HepG2 (cell line): ENCODE measurements around the gene CTBP1. TPM values are rescaled to one million over a fixed set of nuclear protein-coding genes. Genes with fewer than 3 reads are reported as not detected.

Experiments used
- ATAC-seq: fragments of 200-7000 bp; cut with Tn5 transposase; 3 replicates; pipeline ENCODE4 v1.9.1; 2020; ENCODE audit warnings: mild to moderate bottlenecking, moderate library complexity
- BruUV-seq: library from RNA; stranded (reverse); fragments of 400-500 nt; replicated peaks from 2 replicates; lab custom pipeline; 2021; lab: Mats Ljungman, UMichigan
- CTCF ChIA-PET: fragments of 300-600 bp; formaldehyde crosslinking; extraction: SDS; loops from one replicate; lab custom pipeline; 2021; ENCODE audit warnings: low total read pairs, inconsistent platforms, low intra/inter-chr PET ratio; lab: Yijun Ruan, JAX
- POLR2A ChIA-PET: fragments of 350-600 bp; sonication (Branson Sonifier 250); formaldehyde crosslinking; loops from one replicate; lab custom pipeline; 2020; ENCODE audit warnings: antibody characterized with exemption, inconsistent platforms; lab: Yijun Ruan, JAX
- DNase-seq: peaks from one replicate; pipeline ENCODE4 v3.0.0-alpha.2; 2015; ENCODE audit warnings: low spot score
- FAIRE-seq: peaks from 3 replicates; lab custom pipeline; 2011; peaks lifted over from hg19 to GRCh38; lab: Jason Lieb, UNC
- H2AFZ ChIP-seq: one replicate; pipeline ENCODE4 v1.6.1; 2011; ENCODE audit warnings: low read length, inconsistent platforms
- H3K27ac ChIP-seq: fragments of 300-600 bp; 3 replicates; pipeline ENCODE4 v1.8.0; 2011; ENCODE audit warnings: mixed run types, mild to moderate bottlenecking, mixed read lengths, low read length, inconsistent platforms; ENCODE audit not compliant: insufficient read depth; ENCODE audit errors: extremely low read length
- H3K27me3 ChIP-seq, 2 experiments: fragments of 200-600 bp in 1 of 2; 2 replicates in 1 of 2; 3 replicates in 1 of 2; pipeline versions ENCODE4 v1.6.0 to v1.8.0; 2011; ENCODE audit warnings: low read length in 2 of 2, mild to moderate bottlenecking in 2 of 2, moderate library complexity in 2 of 2, inconsistent platforms in 1 of 2; ENCODE audit not compliant: insufficient read depth in 2 of 2, control insufficient read depth in 1 of 2
- H3K36me3 ChIP-seq, 2 experiments: fragments of 200-600 bp in 1 of 2; replicated peaks in 1 of 2; 2 replicates in 1 of 2; 3 replicates in 1 of 2; pipeline versions ENCODE4 v1.5.1 to v1.8.0; 2011; ENCODE audit warnings: low read length in 2 of 2, inconsistent platforms in 1 of 2; ENCODE audit not compliant: insufficient read depth in 2 of 2, control insufficient read depth in 1 of 2
- H3K4me1 ChIP-seq: 2 replicates; pipeline ENCODE4 v1.5.1; 2012; ENCODE audit warnings: low read length, inconsistent platforms; ENCODE audit not compliant: insufficient read depth
- H3K4me2 ChIP-seq: 2 replicates; pipeline ENCODE4 v1.6.0; 2011; ENCODE audit warnings: low read depth, low read length, inconsistent platforms
- H3K4me3 ChIP-seq, 3 experiments: fragments of 200-600 bp in 1 of 3; sonication (generic), shearing (Covaris generic) in 1 of 3; replicated peaks in 1 of 3; 2 replicates each; pipeline ENCODE4 v1.5.1; 2011 to 2016; ENCODE audit warnings: low read length in 3 of 3, inconsistent platforms in 2 of 3, low read depth in 2 of 3, mild to moderate bottlenecking in 2 of 3, control low read depth in 1 of 3, mixed read lengths in 1 of 3; ENCODE audit not compliant: insufficient read depth in 1 of 3
- H3K79me2 ChIP-seq: one replicate; pipeline ENCODE4 v1.6.1; 2011; ENCODE audit warnings: low read length, inconsistent platforms; ENCODE audit not compliant: insufficient read depth
- H3K9ac ChIP-seq: 2 replicates; pipeline ENCODE4 v1.6.0; 2011; ENCODE audit warnings: mild to moderate bottlenecking, low read depth, low read length, inconsistent platforms; ENCODE audit not compliant: insufficient read depth
- H3K9me3 ChIP-seq: 2 replicates; pipeline ENCODE4 v1.5.1; 2012; ENCODE audit warnings: mild to moderate bottlenecking, low read length
- H4K20me1 ChIP-seq: 2 replicates; pipeline ENCODE4 v1.6.0; 2011; ENCODE audit warnings: inconsistent platforms, mild to moderate bottlenecking, low read length, moderate library complexity; ENCODE audit not compliant: insufficient read depth
- ARID3A ChIP-seq: IDR thresholded peaks from 2 replicates; pipeline ENCODE4 v1.6.1; 2012; ENCODE audit warnings: low read depth, low read length, improper control_type of control experiment
- CHD4 ChIP-seq: fragments of 200-600 bp; sonication (generic); IDR thresholded peaks from 2 replicates; pipeline ENCODE4 v1.7.0; 2017; ENCODE audit warnings: mild to moderate bottlenecking, low read length, borderline replicate concordance
- JDP2 ChIP-seq: sonication (generic); formaldehyde crosslinking; IDR thresholded peaks from 2 replicates; pipeline ENCODE4 v1.8.1; 2022; ENCODE audit warnings: missing genetic modification reagents, borderline replicate concordance
- PAX8 ChIP-seq: sonication (generic); formaldehyde crosslinking; IDR thresholded peaks from 2 replicates; pipeline ENCODE4 v1.8.0; 2022; ENCODE audit warnings: mild to moderate bottlenecking, missing genetic modification reagents, borderline replicate concordance
- POGZ ChIP-seq: sonication (generic); formaldehyde crosslinking; IDR thresholded peaks from 2 replicates; pipeline ENCODE4 v1.4.0; 2020; ENCODE audit warnings: mild to moderate bottlenecking, missing genetic modification reagents
- SP140L ChIP-seq: sonication (generic); formaldehyde crosslinking; IDR thresholded peaks from 2 replicates; pipeline ENCODE4 v1.4.0; 2020; ENCODE audit warnings: missing genetic modification reagents, borderline replicate concordance
- SSRP1 ChIP-seq: IDR thresholded peaks from 2 replicates; pipeline ENCODE4 v1.6.1; 2016; ENCODE audit warnings: control low read depth
- ZFYVE20 ChIP-seq: sonication (generic); formaldehyde crosslinking; IDR thresholded peaks from 2 replicates; pipeline ENCODE4 v1.8.0; 2023; ENCODE audit warnings: low read depth, mild to moderate bottlenecking, moderate library complexity, missing genetic modification reagents, borderline replicate concordance
- ZNF292 ChIP-seq: sonication (generic); formaldehyde crosslinking; IDR thresholded peaks from 2 replicates; pipeline ENCODE4 v1.8.1; 2022; ENCODE audit warnings: mild to moderate bottlenecking, low read depth, missing genetic modification reagents, borderline replicate concordance
- ZNF407 ChIP-seq: sonication (generic); formaldehyde crosslinking; IDR thresholded peaks from one replicate; pipeline ENCODE4 v1.5.1; 2020; ENCODE audit warnings: mild to moderate bottlenecking, missing genetic modification reagents; ENCODE audit errors: not compliant biosample characterization
- ZNF530 ChIP-seq: sonication (generic); formaldehyde crosslinking; IDR thresholded peaks from 2 replicates; pipeline ENCODE4 v1.5.0; 2020; ENCODE audit warnings: low read depth, mild to moderate bottlenecking, missing genetic modification reagents
- ZNF839 ChIP-seq: sonication (generic); formaldehyde crosslinking; IDR thresholded peaks from 2 replicates; pipeline ENCODE4 v1.4.0; 2020; ENCODE audit warnings: missing genetic modification reagents, mild to moderate bottlenecking, borderline replicate concordance
- WGBS: methylation state at CpG from one replicate; pipeline ENCODE4 v1.1.6; 2017; ENCODE audit warnings: low lambda C conversion rate; 5-methylcytosine and 5-hydroxymethylcytosine counted together
- in situ Hi-C: cut with HindIII; loops from 2 replicates; pipeline ENCODE4 v1.10.0; 2017; ENCODE audit warnings: low pct_unique_long_range_greater_than_20kb; ENCODE audit not compliant: extremely low pct_ligation_motif_present
- intact Hi-C: fragments of 100-400 bp; cut with micrococcal nuclease; formaldehyde crosslinking; loops from one replicate; pipeline ENCODE4 v1.10.0; 2022; ENCODE audit not compliant: unreplicated experiment
- polyA plus RNA-seq, 8 experiments: library from polyadenylated mRNA; depleted of rRNA in 3 of 8; stranded (reverse) in 7 of 8; unstranded in 1 of 8; fragments of >200 nt; fragmentation: Illumina TruSeq in 4 of 8; extraction: Trizol in 4 of 8; gene quantifications; 2 replicates each; pipeline versions ENCODE4 v1.2.1 to v1.2.3, GENCODE V29; 2011 to 2016; ENCODE audit warnings: low read depth in 4 of 8, missing spikeins in 1 of 8, mixed read lengths in 1 of 8; ENCODE audit not compliant: insufficient read depth in 1 of 8
- total RNA-seq, 5 experiments: library from RNA; depleted of rRNA; stranded (reverse); fragments of >200 nt; fragmentation: Illumina TruSeq; extraction: Trizol; gene quantifications; 2 replicates each; pipeline ENCODE4 v1.2.3, GENCODE V29; 2016; ENCODE audit warnings: low read depth in 1 of 5

The CTBP1 gene
- total and polyA plus RNA-seq, 2 of the 13 experiments (the other 11 are each of a cell fraction or from before 2014, with no cell fraction given): 78.5 to 112 TPM

- ATAC-seq (no peak), DNase-seq (no peak), FAIRE-seq (no peak)
- H3K36me3 ChIP-seq: peaks cover 15 to 24% of the 10 kb centered on the region in 2 experiments; a peak in 4 of 5 replicates
- no peak overlapping the region for H2AFZ ChIP-seq
- no peaks in the 10 kb centered on the region; a peak in 1 of 5 replicates for H3K27me3 ChIP-seq
- in situ Hi-C loops: no loop called here
- BruUV-seq: no TSS peak
- WGBS: 97% methylated on average over 5 of the region's 10 CpGs
- peaks cover 30% of the 10 kb centered on the region for H3K4me1 ChIP-seq
- ChIA-PET POLR2A (no interaction called here), CTCF (no interaction called here)
- peaks cover 64% of the 10 kb centered on the region for H4K20me1 ChIP-seq
- no peak overlapping the region for H3K9ac ChIP-seq
- peaks cover 88% of the 10 kb centered on the region for H3K79me2 ChIP-seq
- H3K9me3 ChIP-seq: no peaks in the 10 kb centered on the region
- H3K4me3 ChIP-seq: no peak overlapping the region
- intact Hi-C loops: no loop called here
- no peak overlapping the region for H3K4me2 ChIP-seq
- H3K27ac ChIP-seq: no peak overlapping the region
- TF ChIP-seq SSRP1 (CRISPR knock-in tag) (no peak), SP140L (no peak), ZNF292 (CRISPR knock-in tag) (no peak), ZNF407 (no peak), ARID3A (no peak), CHD4 (no peak), ZNF839 (CRISPR knock-in tag) (no peak), POGZ (CRISPR knock-in tag) (no peak), JDP2 (no peak), ZFYVE20 (CRISPR knock-in tag) (no peak), ZNF530 (CRISPR knock-in tag) (no peak), PAX8 (CRISPR knock-in tag) (no peak)
These were observed 46.0 kb upstream of the CTBP1 start for GRCh38 chr4:1294891-1295290.
